HepG2 (cell line): Measurements from ENCODE around the gene RBBP8NL. TPM values are rescaled to one million over a fixed set of nuclear protein-coding genes. Genes with fewer than 3 reads are reported as not detected.

Source experiments
- AGO1 ChIP-seq: fragments of 200-400 bp; formaldehyde crosslinking; IDR thresholded peaks from 2 replicates; pipeline ENCODE4 v1.6.1; 2017; ENCODE audit warnings: mild to moderate bottlenecking, low read depth, low read length, moderate library complexity; ENCODE audit not compliant: poor library complexity, severe bottlenecking
- ATRX ChIP-seq: sonication (generic); formaldehyde crosslinking; IDR thresholded peaks from 2 replicates; pipeline ENCODE4 v1.4.0; 2020; ENCODE audit warnings: missing genetic modification reagents, borderline replicate concordance
- CHD4 ChIP-seq: fragments of 200-600 bp; sonication (generic); IDR thresholded peaks from 2 replicates; pipeline ENCODE4 v1.7.0; 2017; ENCODE audit warnings: mild to moderate bottlenecking, low read length, borderline replicate concordance
- GLI4 ChIP-seq: sonication (generic); formaldehyde crosslinking; IDR thresholded peaks from 2 replicates; pipeline ENCODE4 v1.5.1; 2020; ENCODE audit warnings: missing genetic modification reagents, mild to moderate bottlenecking, moderate library complexity, borderline replicate concordance
- HNRNPL ChIP-seq: fragments of 200-400 bp; formaldehyde crosslinking; IDR thresholded peaks from 2 replicates; pipeline ENCODE4 v1.6.1; 2017; ENCODE audit warnings: mild to moderate bottlenecking, low read depth, low read length
- KDM5A ChIP-seq: fragments of 200-600 bp; sonication (generic); IDR thresholded peaks from 2 replicates; pipeline ENCODE4 v1.7.0; 2018; ENCODE audit warnings: antibody characterized with exemption, mild to moderate bottlenecking, low read length, borderline replicate concordance
- MATR3 ChIP-seq: sonication (generic); formaldehyde crosslinking; IDR thresholded peaks from 2 replicates; pipeline ENCODE4 v1.4.0; 2020; ENCODE audit warnings: missing genetic modification reagents
- MBNL3 ChIP-seq: fragments of 250-450 bp; sonication (Bioruptor Pico); conservative IDR thresholded peaks from 2 replicates; pipeline ENCODE4 v1.8.0; 2022; ENCODE audit warnings: mild to moderate bottlenecking, inconsistent platforms
- NCOA2 ChIP-seq: sonication (generic); formaldehyde crosslinking; IDR thresholded peaks from 2 replicates; pipeline ENCODE4 v1.8.0; 2022; ENCODE audit warnings: inconsistent platforms
- PRDM10 ChIP-seq: sonication (generic); formaldehyde crosslinking; IDR thresholded peaks from 2 replicates; pipeline ENCODE4 v1.4.0; 2020; ENCODE audit warnings: low read depth, missing genetic modification reagents
- RBM22 ChIP-seq: fragments of 200-400 bp; formaldehyde crosslinking; optimal IDR thresholded peaks from 2 replicates; pipeline ENCODE3; 2017; ENCODE audit warnings: mild to moderate bottlenecking, low read length, moderate library complexity
- REL ChIP-seq: sonication (generic); formaldehyde crosslinking; conservative IDR thresholded peaks from 2 replicates; pipeline ENCODE4 v1.8.0; 2022; ENCODE audit warnings: mild to moderate bottlenecking, missing genetic modification reagents, moderate library complexity
- SAP130 ChIP-seq: IDR thresholded peaks from 2 replicates; pipeline ENCODE4 v1.6.1; 2016; ENCODE audit warnings: low read depth
- TBX3 ChIP-seq: fragments of 450-650 bp; IDR thresholded peaks from 2 replicates; pipeline ENCODE4 v1.6.1; 2017; ENCODE audit warnings: antibody characterized with exemption, mild to moderate bottlenecking, inconsistent platforms, borderline replicate concordance
- TSC22D2 ChIP-seq: sonication (generic); formaldehyde crosslinking; IDR thresholded peaks from 2 replicates; pipeline ENCODE4 v1.5.1; 2020; ENCODE audit warnings: missing genetic modification reagents, mild to moderate bottlenecking, borderline replicate concordance
- UBTF ChIP-seq: sonication (generic); formaldehyde crosslinking; IDR thresholded peaks from 2 replicates; pipeline ENCODE4 v1.4.0; 2020; ENCODE audit warnings: mild to moderate bottlenecking, missing genetic modification reagents
- ZFP62 ChIP-seq: sonication (generic); formaldehyde crosslinking; IDR thresholded peaks from 2 replicates; pipeline ENCODE4 v1.4.0; 2020; ENCODE audit warnings: missing genetic modification reagents
- ZKSCAN5 ChIP-seq: sonication (generic); formaldehyde crosslinking; IDR thresholded peaks from 2 replicates; pipeline ENCODE4 v1.5.1; 2020; ENCODE audit warnings: mild to moderate bottlenecking, missing genetic modification reagents
- ZNF383 ChIP-seq: sonication (generic); formaldehyde crosslinking; IDR thresholded peaks from 2 replicates; pipeline ENCODE4 v1.4.0; 2020; ENCODE audit warnings: missing genetic modification reagents, mild to moderate bottlenecking, borderline replicate concordance
- ZNF773 ChIP-seq: sonication (generic); formaldehyde crosslinking; IDR thresholded peaks from 2 replicates; pipeline ENCODE4 v1.4.0; 2020; ENCODE audit warnings: missing genetic modification reagents, borderline replicate concordance
- ZNF83 ChIP-seq: sonication (generic); formaldehyde crosslinking; IDR thresholded peaks from 2 replicates; pipeline ENCODE4 v1.4.0; 2020; ENCODE audit warnings: missing genetic modification reagents, mild to moderate bottlenecking, borderline replicate concordance
- ZSCAN21 ChIP-seq: sonication (generic); formaldehyde crosslinking; IDR thresholded peaks from 2 replicates; pipeline ENCODE4 v1.8.0; 2022; ENCODE audit warnings: mild to moderate bottlenecking, missing genetic modification reagents, moderate library complexity, borderline replicate concordance
- polyA plus RNA-seq, 8 experiments: library from polyadenylated mRNA; depleted of rRNA in 3 of 8; stranded (reverse) in 7 of 8; unstranded in 1 of 8; fragments of >200 nt; fragmentation: Illumina TruSeq in 4 of 8; extraction: Trizol in 4 of 8; gene quantifications; 2 replicates each; pipeline versions ENCODE4 v1.2.1 to v1.2.3, GENCODE V29; 2011 to 2016; ENCODE audit warnings: low read depth in 4 of 8, missing spikeins in 1 of 8, mixed read lengths in 1 of 8; ENCODE audit not compliant: insufficient read depth in 1 of 8
- total RNA-seq, 5 experiments: library from RNA; depleted of rRNA; stranded (reverse); fragments of >200 nt; fragmentation: Illumina TruSeq; extraction: Trizol; gene quantifications; 2 replicates each; pipeline ENCODE4 v1.2.3, GENCODE V29; 2016; ENCODE audit warnings: low read depth in 1 of 5
- TF ChIP-seq, protein P1 (sequence below): sonication (generic); formaldehyde crosslinking; IDR thresholded peaks from 2 replicates; pipeline ENCODE4 v1.4.0; 2020; ENCODE audit warnings: missing genetic modification reagents; ENCODE audit errors: not compliant biosample characterization

Gene RBBP8NL
- total and polyA plus RNA-seq, 2 of the 13 experiments (the other 11 are each of a cell fraction or from before 2014, with no cell fraction given) = 0.69 to 0.86 TPM

GRCh38 chr20:62386383-62387218 lies 40.7 kb downstream of the RBBP8NL start, which contains the start of gene RPS21 (continued):
- peak; percentile 90 for TF ChIP-seq UBTF (CRISPR knock-in tag)
- no peak for TF ChIP-seq RBM22
- TF ChIP-seq ZNF383 = peak; percentile 72; the same call in 1 of the 2 replicates
- peak; percentile 93 for TF ChIP-seq TSC22D2
- TF ChIP-seq CHD4 = no peak
- TF ChIP-seq PRDM10 = peak; percentile 58
- TF ChIP-seq KDM5A = peak; percentile 95
- TF ChIP-seq TBX3 = no peak
- TF ChIP-seq REL = peak; percentile 69; the same call in 1 of the 2 replicates
- no peak for TF ChIP-seq MATR3 (CRISPR knock-in tag)
- TF ChIP-seq AGO1 = peak; percentile 63
- peak; percentile 91 for TF ChIP-seq ZSCAN21 (CRISPR knock-in tag)
- no peak; the same call in 1 of the 2 replicates for TF ChIP-seq NCOA2 (CRISPR knock-in tag)
- TF ChIP-seq MBNL3 (CRISPR knock-in tag) = no peak
- TF ChIP-seq, protein P1, sequence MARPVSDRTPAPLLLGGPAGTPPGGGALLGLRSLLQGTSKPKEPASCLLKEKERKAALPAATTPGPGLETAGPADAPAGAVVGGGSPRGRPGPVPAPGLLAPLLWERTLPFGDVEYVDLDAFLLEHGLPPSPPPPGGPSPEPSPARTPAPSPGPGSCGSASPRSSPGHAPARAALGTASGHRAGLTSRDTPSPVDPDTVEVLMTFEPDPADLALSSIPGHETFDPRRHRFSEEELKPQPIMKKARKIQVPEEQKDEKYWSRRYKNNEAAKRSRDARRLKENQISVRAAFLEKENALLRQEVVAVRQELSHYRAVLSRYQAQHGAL (CRISPR knock-in tag) = peak; percentile 65
- TF ChIP-seq HNRNPL = no peak
- TF ChIP-seq ATRX (CRISPR knock-in tag) = no peak
- TF ChIP-seq SAP130 (CRISPR knock-in tag) = peak; percentile 98
- TF ChIP-seq ZNF83 = peak; percentile 98
- TF ChIP-seq ZNF773 (CRISPR knock-in tag) = peak; percentile 75; the same call in 1 of the 2 replicates
- no peak; the same call in 1 of the 2 replicates for TF ChIP-seq GLI4 (CRISPR knock-in tag)
- no peak for TF ChIP-seq ZFP62 (CRISPR knock-in tag)
- TF ChIP-seq ZKSCAN5 (CRISPR knock-in tag) = no peak
